HepG2 (cell line): Measurements from ENCODE around the gene NXNL2. TPM values are rescaled to one million over a fixed set of nuclear protein-coding genes. Genes with fewer than 3 reads are reported as not detected.

Experiments
- FOXO1 ChIP-seq: sonication (generic); formaldehyde crosslinking; IDR thresholded peaks from 2 replicates; pipeline ENCODE4 v1.4.0; 2020; ENCODE audit warnings: missing genetic modification reagents
- KDM2A ChIP-seq: sonication (generic); formaldehyde crosslinking; IDR thresholded peaks from 2 replicates; pipeline ENCODE4 v1.4.0; 2020; ENCODE audit warnings: low read depth, missing genetic modification reagents, borderline replicate concordance
- MYC ChIP-seq: sonication (generic); formaldehyde crosslinking; IDR thresholded peaks from 2 replicates; pipeline ENCODE4 v1.9.0; 2021; ENCODE audit warnings: missing genetic modification reagents, borderline replicate concordance
- ZNF496 ChIP-seq: sonication (generic); formaldehyde crosslinking; IDR thresholded peaks from 2 replicates; pipeline ENCODE4 v1.8.1; 2023; ENCODE audit warnings: mild to moderate bottlenecking, moderate library complexity, missing genetic modification reagents; ENCODE audit not compliant: insufficient replicate concordance
- ZNF570 ChIP-seq: sonication (generic); formaldehyde crosslinking; IDR thresholded peaks from 2 replicates; pipeline ENCODE4 v1.4.0; 2020; ENCODE audit warnings: mild to moderate bottlenecking, missing genetic modification reagents, borderline replicate concordance
- polyA plus RNA-seq, 8 experiments: library from polyadenylated mRNA; depleted of rRNA in 3 of 8; stranded (reverse) in 7 of 8; unstranded in 1 of 8; fragments of >200 nt; fragmentation: Illumina TruSeq in 4 of 8; extraction: Trizol in 4 of 8; gene quantifications; 2 replicates each; pipeline versions ENCODE4 v1.2.1 to v1.2.3, GENCODE V29; 2011 to 2016; ENCODE audit warnings: low read depth in 4 of 8, missing spikeins in 1 of 8, mixed read lengths in 1 of 8; ENCODE audit not compliant: insufficient read depth in 1 of 8
- total RNA-seq, 5 experiments: library from RNA; depleted of rRNA; stranded (reverse); fragments of >200 nt; fragmentation: Illumina TruSeq; extraction: Trizol; gene quantifications; 2 replicates each; pipeline ENCODE4 v1.2.3, GENCODE V29; 2016; ENCODE audit warnings: low read depth in 1 of 5
- TF ChIP-seq, protein P1 (sequence below): sonication (generic); formaldehyde crosslinking; IDR thresholded peaks from 2 replicates; pipeline ENCODE4 v1.4.0; 2020; ENCODE audit warnings: missing genetic modification reagents
- TF ChIP-seq, protein P2 (sequence below): IDR thresholded peaks from 2 replicates; pipeline ENCODE4 v1.6.1; 2016; ENCODE audit warnings: low read depth, borderline replicate concordance
- TF ChIP-seq, protein P3 (sequence below): sonication (generic); formaldehyde crosslinking; IDR thresholded peaks from 2 replicates; pipeline ENCODE4 v1.4.0; 2020; ENCODE audit warnings: mild to moderate bottlenecking, missing genetic modification reagents
- TF ChIP-seq, protein P4 (sequence below): sonication (generic); formaldehyde crosslinking; IDR thresholded peaks from 2 replicates; pipeline ENCODE4 v1.5.1; 2020; ENCODE audit warnings: mild to moderate bottlenecking, missing genetic modification reagents, moderate library complexity
- TF ChIP-seq, protein P5 (sequence below): sonication (generic); formaldehyde crosslinking; IDR thresholded peaks from 2 replicates; pipeline ENCODE4 v1.5.0; 2020; ENCODE audit warnings: mild to moderate bottlenecking, missing genetic modification reagents, moderate library complexity
- TF ChIP-seq, protein P6 (sequence below): sonication (generic); formaldehyde crosslinking; IDR thresholded peaks from 2 replicates; pipeline ENCODE4 v1.9.0; 2022; ENCODE audit warnings: missing genetic modification reagents, mild to moderate bottlenecking, borderline replicate concordance

The NXNL2 gene
- total and polyA plus RNA-seq, 2 of the 13 experiments (the other 11 are each of a cell fraction or from before 2014, with no cell fraction given): not detected

DNA sequence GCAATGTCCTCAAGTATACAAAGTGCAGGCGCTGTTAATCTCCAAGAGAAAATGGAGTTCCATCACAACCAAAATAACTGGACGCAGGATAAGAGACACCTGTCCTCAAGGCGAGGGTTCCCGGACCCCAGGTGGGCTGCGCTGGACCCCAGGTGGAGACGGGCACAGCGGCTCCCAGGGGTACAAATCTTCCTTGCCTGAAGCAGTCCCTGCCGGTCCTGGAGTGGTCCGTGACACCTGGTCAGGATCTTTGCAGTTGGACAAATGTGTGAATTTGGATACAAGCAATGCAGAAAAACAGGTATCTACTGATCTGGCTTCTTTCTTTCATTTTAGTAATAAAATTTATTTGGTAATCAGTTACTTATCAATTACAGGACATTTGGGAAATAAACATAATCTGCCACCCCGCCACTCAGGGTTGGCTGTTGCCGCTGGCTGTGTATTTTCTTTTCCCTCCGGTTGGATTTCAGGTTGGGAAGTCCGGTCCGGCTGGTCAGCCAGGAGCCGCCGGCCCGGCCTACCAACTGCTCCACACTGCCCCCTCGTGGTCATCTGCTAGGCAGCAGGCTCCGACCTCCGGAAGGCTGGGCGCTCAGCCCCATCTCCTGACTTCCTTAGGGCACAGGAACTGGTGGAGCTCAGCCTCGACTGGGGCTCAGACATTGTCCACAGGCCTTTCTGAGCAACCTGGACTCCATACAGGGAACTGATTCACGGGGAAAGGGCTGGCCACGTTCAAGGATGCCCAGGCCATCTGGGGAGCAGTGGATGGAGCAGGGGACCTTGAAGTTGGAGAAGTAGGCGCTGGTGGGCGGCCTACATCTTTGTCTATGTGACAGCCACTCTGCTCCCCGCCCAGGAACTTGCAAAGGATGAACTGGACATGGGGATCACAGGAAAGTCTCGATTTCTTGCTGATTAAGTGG is 43.4 kb downstream of the NXNL2 start (continued):
- TF ChIP-seq, protein P1, sequence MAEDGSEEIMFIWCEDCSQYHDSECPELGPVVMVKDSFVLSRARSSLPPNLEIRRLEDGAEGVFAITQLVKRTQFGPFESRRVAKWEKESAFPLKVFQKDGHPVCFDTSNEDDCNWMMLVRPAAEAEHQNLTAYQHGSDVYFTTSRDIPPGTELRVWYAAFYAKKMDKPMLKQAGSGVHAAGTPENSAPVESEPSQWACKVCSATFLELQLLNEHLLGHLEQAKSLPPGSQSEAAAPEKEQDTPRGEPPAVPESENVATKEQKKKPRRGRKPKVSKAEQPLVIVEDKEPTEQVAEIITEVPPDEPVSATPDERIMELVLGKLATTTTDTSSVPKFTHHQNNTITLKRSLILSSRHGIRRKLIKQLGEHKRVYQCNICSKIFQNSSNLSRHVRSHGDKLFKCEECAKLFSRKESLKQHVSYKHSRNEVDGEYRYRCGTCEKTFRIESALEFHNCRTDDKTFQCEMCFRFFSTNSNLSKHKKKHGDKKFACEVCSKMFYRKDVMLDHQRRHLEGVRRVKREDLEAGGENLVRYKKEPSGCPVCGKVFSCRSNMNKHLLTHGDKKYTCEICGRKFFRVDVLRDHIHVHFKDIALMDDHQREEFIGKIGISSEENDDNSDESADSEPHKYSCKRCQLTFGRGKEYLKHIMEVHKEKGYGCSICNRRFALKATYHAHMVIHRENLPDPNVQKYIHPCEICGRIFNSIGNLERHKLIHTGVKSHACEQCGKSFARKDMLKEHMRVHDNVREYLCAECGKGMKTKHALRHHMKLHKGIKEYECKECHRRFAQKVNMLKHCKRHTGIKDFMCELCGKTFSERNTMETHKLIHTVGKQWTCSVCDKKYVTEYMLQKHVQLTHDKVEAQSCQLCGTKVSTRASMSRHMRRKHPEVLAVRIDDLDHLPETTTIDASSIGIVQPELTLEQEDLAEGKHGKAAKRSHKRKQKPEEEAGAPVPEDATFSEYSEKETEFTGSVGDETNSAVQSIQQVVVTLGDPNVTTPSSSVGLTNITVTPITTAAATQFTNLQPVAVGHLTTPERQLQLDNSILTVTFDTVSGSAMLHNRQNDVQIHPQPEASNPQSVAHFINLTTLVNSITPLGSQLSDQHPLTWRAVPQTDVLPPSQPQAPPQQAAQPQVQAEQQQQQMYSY (CRISPR knock-in tag): 0 out of 2 replicates have a peak, but pooled peaks have one; percentile 52
- TF ChIP-seq MYC (CRISPR knock-in tag) (peak; percentile 16; the same call in 1 of the 2 replicates), ZNF570 (CRISPR knock-in tag) (no peak), ZNF496 (CRISPR knock-in tag) (no peak), KDM2A (peak; percentile 70), FOXO1 (CRISPR knock-in tag) (0 out of 2 replicates have a peak, but pooled peaks have one; percentile 27)
- TF ChIP-seq, protein P2, sequence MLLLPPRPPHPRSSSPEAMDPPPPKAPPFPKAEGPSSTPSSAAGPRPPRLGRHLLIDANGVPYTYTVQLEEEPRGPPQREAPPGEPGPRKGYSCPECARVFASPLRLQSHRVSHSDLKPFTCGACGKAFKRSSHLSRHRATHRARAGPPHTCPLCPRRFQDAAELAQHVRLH (CRISPR knock-in tag): 0 out of 2 replicates have a peak, but pooled peaks have one; percentile 45
- TF ChIP-seq, protein P3, sequence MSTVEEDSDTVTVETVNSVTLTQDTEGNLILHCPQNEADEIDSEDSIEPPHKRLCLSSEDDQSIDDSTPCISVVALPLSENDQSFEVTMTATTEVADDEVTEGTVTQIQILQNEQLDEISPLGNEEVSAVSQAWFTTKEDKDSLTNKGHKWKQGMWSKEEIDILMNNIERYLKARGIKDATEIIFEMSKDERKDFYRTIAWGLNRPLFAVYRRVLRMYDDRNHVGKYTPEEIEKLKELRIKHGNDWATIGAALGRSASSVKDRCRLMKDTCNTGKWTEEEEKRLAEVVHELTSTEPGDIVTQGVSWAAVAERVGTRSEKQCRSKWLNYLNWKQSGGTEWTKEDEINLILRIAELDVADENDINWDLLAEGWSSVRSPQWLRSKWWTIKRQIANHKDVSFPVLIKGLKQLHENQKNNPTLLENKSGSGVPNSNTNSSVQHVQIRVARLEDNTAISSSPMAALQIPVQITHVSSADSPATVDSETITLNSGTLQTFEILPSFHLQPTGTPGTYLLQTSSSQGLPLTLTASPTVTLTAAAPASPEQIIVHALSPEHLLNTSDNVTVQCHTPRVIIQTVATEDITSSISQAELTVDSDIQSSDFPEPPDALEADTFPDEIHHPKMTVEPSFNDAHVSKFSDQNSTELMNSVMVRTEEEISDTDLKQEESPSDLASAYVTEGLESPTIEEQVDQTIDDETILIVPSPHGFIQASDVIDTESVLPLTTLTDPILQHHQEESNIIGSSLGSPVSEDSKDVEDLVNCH (CRISPR knock-in tag): no peak
- TF ChIP-seq, protein P4, sequence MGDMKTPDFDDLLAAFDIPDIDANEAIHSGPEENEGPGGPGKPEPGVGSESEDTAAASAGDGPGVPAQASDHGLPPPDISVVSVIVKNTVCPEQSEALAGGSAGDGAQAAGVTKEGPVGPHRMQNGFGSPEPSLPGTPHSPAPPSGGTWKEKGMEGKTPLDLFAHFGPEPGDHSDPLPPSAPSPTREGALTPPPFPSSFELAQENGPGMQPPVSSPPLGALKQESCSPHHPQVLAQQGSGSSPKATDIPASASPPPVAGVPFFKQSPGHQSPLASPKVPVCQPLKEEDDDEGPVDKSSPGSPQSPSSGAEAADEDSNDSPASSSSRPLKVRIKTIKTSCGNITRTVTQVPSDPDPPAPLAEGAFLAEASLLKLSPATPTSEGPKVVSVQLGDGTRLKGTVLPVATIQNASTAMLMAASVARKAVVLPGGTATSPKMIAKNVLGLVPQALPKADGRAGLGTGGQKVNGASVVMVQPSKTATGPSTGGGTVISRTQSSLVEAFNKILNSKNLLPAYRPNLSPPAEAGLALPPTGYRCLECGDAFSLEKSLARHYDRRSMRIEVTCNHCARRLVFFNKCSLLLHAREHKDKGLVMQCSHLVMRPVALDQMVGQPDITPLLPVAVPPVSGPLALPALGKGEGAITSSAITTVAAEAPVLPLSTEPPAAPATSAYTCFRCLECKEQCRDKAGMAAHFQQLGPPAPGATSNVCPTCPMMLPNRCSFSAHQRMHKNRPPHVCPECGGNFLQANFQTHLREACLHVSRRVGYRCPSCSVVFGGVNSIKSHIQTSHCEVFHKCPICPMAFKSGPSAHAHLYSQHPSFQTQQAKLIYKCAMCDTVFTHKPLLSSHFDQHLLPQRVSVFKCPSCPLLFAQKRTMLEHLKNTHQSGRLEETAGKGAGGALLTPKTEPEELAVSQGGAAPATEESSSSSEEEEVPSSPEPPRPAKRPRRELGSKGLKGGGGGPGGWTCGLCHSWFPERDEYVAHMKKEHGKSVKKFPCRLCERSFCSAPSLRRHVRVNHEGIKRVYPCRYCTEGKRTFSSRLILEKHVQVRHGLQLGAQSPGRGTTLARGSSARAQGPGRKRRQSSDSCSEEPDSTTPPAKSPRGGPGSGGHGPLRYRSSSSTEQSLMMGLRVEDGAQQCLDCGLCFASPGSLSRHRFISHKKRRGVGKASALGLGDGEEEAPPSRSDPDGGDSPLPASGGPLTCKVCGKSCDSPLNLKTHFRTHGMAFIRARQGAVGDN: peak; percentile 32; the same call in 1 of the 2 replicates
- TF ChIP-seq, protein P5, sequence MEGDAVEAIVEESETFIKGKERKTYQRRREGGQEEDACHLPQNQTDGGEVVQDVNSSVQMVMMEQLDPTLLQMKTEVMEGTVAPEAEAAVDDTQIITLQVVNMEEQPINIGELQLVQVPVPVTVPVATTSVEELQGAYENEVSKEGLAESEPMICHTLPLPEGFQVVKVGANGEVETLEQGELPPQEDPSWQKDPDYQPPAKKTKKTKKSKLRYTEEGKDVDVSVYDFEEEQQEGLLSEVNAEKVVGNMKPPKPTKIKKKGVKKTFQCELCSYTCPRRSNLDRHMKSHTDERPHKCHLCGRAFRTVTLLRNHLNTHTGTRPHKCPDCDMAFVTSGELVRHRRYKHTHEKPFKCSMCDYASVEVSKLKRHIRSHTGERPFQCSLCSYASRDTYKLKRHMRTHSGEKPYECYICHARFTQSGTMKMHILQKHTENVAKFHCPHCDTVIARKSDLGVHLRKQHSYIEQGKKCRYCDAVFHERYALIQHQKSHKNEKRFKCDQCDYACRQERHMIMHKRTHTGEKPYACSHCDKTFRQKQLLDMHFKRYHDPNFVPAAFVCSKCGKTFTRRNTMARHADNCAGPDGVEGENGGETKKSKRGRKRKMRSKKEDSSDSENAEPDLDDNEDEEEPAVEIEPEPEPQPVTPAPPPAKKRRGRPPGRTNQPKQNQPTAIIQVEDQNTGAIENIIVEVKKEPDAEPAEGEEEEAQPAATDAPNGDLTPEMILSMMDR (CRISPR knock-in tag): peak; percentile 92
- TF ChIP-seq, protein P6, sequence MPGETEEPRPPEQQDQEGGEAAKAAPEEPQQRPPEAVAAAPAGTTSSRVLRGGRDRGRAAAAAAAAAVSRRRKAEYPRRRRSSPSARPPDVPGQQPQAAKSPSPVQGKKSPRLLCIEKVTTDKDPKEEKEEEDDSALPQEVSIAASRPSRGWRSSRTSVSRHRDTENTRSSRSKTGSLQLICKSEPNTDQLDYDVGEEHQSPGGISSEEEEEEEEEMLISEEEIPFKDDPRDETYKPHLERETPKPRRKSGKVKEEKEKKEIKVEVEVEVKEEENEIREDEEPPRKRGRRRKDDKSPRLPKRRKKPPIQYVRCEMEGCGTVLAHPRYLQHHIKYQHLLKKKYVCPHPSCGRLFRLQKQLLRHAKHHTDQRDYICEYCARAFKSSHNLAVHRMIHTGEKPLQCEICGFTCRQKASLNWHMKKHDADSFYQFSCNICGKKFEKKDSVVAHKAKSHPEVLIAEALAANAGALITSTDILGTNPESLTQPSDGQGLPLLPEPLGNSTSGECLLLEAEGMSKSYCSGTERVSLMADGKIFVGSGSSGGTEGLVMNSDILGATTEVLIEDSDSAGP (CRISPR knock-in tag): peak; percentile 33; the same call in 1 of the 2 replicates
